Mucosa of descending colon (tissue), 3 donors: ENCODE measurements around the gene POLR2L. TPM values are rescaled to one million over a fixed set of nuclear protein-coding genes. Genes with fewer than 3 reads are reported as not detected.

ENCODE experiments used
- ATAC-seq: fragments of 200-7000 bp; cut with Tn5 transposase; one replicate; pipeline ENCODE4 v1.9.1; 2020; ENCODE audit warnings: mild to moderate bottlenecking, moderate library complexity
- DNase-seq, 3 donors: peaks; one replicate each; pipeline ENCODE4 v3.0.0-alpha.2; 2020
- H3K36me3 ChIP-seq: fragments of 200-600 bp; one replicate; pipeline ENCODE4 v1.8.0; 2021; ENCODE audit warnings: low read depth, mild to moderate bottlenecking
- H3K4me1 ChIP-seq: fragments of 200-600 bp; one replicate; pipeline ENCODE4 v1.8.0; 2021; ENCODE audit warnings: low read depth, mild to moderate bottlenecking
- H3K4me3 ChIP-seq: fragments of 200-600 bp; one replicate; pipeline ENCODE4 v1.8.0; 2021; ENCODE audit warnings: mild to moderate bottlenecking
- H3K9me3 ChIP-seq: fragments of 200-600 bp; one replicate; pipeline ENCODE4 v1.8.0; 2021; ENCODE audit warnings: mild to moderate bottlenecking
- intact Hi-C, 2 donors: fragments of 100-400 bp; cut with DNase I in 1 of 2; cut with micrococcal nuclease in 1 of 2; formaldehyde crosslinking; loops; one replicate each; pipeline versions ENCODE4 v1.11.0 to v1.11.1; 2022; cut with DNase I, micrococcal nuclease
- total RNA-seq, 3 donors: library from RNA; stranded (reverse); fragmentation: NEBNext Ultra II Directional in 2 of 3; extraction: Animal tissue kit (Norgen Biotek cat#: 25700) in 2 of 3; gene quantifications; one replicate each; pipeline versions ENCODE4 v1.2.1 to v1.2.4, GENCODE V29; 2021 to 2023
- TF ChIP-seq, protein P1 (sequence below): fragments of 200-600 bp; IDR thresholded peaks from one replicate; pipeline ENCODE4 v1.8.0; 2022; ENCODE audit warnings: antibody characterized with exemption, mild to moderate bottlenecking
- donor health status: DM: no; HTN: no; CAD: no; lungs with moderate emphysema.
- donor health status: DM: no; HTN: no; CAD: no.
- donor health status: DM: no; HTN: yes; CAD: no.

Gene POLR2L
- total RNA-seq, 3 donors from 2014 or later = 67.1 to 86.8 (median 82.1) TPM

DNA sequence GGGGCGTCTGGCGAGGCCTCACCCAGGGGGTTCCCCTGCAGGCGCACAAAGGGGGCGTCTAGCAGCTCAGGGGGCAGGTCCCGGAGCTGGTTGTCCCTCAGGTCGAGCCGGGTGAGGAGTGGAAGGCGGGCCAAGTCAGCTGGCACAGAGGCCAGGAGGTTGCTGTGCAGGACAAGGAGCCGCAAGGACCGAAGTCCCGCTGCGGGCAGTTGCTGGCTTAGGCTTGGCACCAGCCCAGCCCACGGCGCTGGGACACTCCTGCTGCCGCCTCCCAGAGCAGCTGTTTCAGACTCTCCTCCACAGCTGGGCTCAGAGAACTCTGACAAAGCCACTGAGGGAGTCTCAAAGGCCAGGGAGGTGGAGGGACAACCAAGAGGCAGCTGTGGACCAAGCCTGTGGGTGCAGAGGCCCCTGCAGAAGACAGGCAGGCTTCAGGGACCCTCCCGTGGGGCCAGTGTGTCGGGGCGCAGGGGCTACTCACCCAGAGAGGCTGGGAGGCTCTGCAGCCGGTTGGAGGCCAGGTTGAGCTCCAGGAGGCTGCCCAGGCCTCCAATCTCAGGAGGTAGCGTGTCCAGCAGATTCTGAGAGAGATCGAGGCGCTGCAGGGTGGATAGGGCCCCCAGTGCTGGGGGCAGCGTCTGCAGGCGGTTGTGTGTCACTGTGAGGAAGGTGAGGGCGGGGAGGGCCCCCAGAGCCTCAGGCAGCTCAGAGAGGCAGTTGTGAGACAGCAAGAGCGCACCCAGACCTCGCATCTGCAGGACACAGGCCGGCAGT, 39.4 kb downstream of the POLR2L start:
- ATAC-seq (no peak), DNase-seq (no peak)
- intact Hi-C loops = no loop called here
- H3K9me3 ChIP-seq = no peaks in the 10 kb centered on the region
- H3K4me1 ChIP-seq = peaks cover 22% of the 10 kb centered on the region
- no peak overlapping the region for H3K4me3 ChIP-seq
- H3K36me3 ChIP-seq = no peaks in the 10 kb centered on the region
- TF ChIP-seq, protein P1, sequence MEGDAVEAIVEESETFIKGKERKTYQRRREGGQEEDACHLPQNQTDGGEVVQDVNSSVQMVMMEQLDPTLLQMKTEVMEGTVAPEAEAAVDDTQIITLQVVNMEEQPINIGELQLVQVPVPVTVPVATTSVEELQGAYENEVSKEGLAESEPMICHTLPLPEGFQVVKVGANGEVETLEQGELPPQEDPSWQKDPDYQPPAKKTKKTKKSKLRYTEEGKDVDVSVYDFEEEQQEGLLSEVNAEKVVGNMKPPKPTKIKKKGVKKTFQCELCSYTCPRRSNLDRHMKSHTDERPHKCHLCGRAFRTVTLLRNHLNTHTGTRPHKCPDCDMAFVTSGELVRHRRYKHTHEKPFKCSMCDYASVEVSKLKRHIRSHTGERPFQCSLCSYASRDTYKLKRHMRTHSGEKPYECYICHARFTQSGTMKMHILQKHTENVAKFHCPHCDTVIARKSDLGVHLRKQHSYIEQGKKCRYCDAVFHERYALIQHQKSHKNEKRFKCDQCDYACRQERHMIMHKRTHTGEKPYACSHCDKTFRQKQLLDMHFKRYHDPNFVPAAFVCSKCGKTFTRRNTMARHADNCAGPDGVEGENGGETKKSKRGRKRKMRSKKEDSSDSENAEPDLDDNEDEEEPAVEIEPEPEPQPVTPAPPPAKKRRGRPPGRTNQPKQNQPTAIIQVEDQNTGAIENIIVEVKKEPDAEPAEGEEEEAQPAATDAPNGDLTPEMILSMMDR = no peak

DNA sequence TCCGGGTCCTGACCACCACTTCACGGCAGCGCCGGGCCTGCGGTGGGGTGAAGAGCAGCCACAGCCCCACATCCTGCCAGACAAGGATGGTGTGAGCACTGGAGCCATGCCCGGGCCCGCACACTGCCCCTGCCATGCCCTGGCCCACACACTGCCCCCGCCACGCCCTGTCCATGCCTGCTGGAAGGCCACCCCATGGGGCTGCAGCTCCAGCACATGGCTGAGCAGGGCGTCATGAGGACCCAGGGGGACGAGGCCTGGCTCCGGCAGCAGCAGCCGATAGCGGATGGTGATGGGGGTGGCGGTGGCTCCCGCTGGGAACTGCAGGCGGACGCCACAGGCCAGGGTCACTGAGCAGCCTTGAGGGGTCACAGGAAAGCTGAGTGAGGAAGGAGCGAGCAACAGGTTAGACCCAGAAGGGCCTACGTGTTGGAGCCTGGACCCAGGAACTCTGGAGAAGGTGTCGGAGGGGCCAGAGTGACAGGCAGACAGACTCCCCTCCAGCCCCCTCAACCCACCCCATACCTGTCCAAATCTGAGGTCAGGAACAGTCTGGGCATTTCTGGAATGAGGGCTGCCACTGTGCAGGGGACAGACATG, 40.2 kb downstream of the POLR2L start:
- no peaks in the 10 kb centered on the region for H3K9me3 ChIP-seq
- TF ChIP-seq, protein P1 = no peak
- no peaks in the 10 kb centered on the region for H3K36me3 ChIP-seq
- DNase-seq = no peak
- no peak for ATAC-seq
- intact Hi-C loops = no loop called here
- peaks cover 22% of the 10 kb centered on the region for H3K4me1 ChIP-seq
- no peak overlapping the region for H3K4me3 ChIP-seq

DNA sequence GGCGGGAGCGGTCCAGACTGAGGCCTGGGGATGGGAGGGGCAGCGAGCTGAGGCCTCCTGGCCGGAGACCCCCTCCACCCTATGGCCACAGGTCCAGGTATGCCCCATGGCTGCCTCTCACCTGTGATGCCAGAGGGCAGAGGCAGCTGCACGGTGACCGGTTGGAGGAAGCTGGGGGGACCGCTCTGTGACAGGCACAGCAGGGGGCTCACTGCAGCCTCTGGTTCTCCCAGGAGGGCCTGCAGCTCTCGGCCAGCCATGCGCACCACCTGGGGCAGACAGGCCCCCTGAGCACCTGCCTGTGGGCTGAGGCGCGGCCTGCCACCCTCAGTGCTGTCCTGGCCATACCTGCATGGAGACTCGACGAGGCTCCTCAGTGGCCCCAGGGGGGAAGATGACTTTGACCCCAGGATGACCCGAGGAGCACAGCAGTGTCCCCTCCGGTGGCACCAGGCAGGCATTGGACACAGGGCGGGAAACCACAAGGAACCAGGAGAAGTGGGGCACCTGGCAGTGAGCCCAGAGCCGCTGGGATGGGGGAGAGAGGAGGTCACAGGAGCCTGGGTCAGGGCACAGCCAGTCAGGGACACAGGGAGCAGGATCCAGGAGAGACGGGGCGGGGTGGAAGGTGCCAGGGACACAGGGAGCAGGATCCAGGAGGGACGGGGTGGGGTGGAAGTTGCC, 41.1 kb downstream of the POLR2L start:
- TF ChIP-seq, protein P1 = no peak
- Histone ChIP-seq H3K4me3 (no peak overlapping the region), H3K4me1 (peaks cover 31% of the 10 kb centered on the region), H3K9me3 (no peaks in the 10 kb centered on the region), H3K36me3 (no peaks in the 10 kb centered on the region)
- intact Hi-C loops = no loop called here
- no peak for DNase-seq
- ATAC-seq = no peak

DNA sequence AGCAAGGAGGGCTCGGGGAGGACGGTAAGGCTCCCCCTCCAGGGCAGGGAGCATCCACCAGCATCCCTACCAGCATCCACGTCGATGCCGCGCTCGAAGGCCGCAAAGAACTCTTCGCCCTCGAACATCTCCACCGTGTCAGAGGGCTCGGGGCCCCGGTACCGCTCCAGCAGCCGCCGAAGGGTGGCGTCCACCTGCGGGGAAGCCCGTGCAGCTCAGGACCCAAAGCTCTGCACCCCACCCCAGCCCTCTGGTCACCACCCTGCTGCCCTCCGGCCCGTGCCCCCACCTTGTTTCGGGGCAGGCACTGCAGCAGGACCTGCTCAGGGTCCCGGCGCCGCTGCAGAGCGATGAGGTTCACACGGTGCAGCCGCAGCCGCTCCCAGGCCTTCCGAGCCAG, 41.9 kb downstream of the POLR2L start:
- intact Hi-C loops = no loop called here

DNA sequence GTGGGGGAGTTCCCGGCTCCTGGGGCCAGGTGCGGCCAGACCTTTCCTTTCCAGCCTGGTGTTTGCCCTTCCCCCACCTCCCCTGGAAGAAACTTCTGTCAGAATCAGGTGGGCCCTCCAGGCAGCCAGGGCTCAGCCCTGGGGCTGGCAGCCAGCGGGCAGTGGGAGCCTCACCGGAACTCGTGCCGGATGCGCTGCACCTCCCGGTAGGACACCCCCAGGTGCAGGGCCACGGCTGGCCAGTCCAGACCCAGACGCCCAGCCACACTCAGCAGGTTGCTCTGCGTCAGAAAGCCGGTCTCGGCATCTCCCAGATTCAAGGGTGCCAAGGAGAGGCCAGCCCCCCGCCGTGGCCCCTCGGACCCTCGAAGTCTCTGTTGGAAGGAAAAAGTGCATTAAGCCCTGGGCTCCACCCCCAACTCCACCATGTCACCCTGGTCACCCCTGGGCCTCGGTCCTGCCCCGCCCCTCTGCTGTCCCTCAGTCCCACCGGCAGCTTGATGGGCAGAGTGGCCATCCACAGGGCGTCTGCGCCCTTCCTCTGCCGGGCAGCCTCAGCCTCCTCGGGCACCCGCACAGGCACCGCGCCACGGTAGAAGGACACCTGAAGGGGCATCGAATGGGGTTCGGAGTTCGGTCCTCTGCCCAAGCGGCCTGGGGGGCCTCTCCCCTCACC, 42.5 kb downstream of the POLR2L start:
- Histone ChIP-seq H3K9me3 (no peaks in the 10 kb centered on the region), H3K4me3 (no peak overlapping the region), H3K36me3 (no peaks in the 10 kb centered on the region), H3K4me1 (peaks cover 38% of the 10 kb centered on the region)
- intact Hi-C loops = no loop called here
- DNase-seq = no peak
- ATAC-seq = no peak
- TF ChIP-seq, protein P1 = no peak

More for the DNA sequence above, 41.9 kb downstream of the POLR2L start:
- H3K4me1 ChIP-seq = peaks cover 37% of the 10 kb centered on the region
- TF ChIP-seq, protein P1 = no peak
- no peak for ATAC-seq
- H3K4me3 ChIP-seq = no peak overlapping the region
- no peak for DNase-seq
- H3K36me3 ChIP-seq = no peaks in the 10 kb centered on the region
- H3K9me3 ChIP-seq = no peaks in the 10 kb centered on the region
